Islet precursor cell (in vitro differentiated cells): Measurements from ENCODE around the gene ROR1.

ENCODE experiments used
- DNase-seq: peaks from one replicate; pipeline ENCODE4 v3.0.0-alpha.2; 2018

The ROR1 gene

DNA sequence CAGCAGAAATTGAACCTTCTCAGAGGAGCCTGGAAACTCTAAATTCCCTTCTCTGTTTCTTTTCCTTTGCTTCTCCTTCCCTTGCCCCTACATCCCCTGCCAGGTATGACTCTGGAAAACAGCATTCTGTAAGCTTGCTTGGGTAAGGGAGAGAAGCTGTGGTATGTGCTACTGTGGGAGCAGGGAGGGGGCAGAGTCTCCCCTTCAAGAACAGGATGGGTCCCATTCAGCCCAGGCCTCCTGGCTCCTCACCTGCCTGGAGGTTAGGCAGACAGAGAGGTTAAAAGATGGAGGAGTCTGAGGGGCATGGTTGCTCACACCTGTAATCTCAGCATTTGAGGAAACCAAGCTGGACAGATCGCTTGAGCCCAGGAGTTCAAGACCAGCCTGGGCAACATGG, 389.0 kb downstream of the ROR1 start:
- DNase-seq, result no peak

DNA sequence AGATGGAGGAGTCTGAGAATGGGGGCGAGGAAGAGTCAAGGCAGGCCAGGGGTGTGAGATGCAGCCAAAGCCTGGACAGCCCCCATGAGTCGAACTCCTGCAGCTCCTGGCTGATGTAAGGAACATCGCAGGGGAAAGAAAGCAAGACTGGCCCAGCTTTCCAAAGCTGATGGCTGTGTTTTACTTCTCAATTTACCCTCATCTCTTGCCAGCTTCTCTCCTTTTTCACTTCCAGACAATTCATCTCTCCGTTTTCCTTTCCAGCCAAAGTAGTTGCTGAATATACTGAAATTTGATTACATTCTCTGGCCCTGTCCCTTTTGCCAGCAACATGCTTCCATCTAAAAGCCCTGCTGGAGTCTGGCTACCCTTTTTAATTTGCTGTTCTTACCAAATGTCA, 389.6 kb downstream of the ROR1 start:
- no peak for DNase-seq

DNA sequence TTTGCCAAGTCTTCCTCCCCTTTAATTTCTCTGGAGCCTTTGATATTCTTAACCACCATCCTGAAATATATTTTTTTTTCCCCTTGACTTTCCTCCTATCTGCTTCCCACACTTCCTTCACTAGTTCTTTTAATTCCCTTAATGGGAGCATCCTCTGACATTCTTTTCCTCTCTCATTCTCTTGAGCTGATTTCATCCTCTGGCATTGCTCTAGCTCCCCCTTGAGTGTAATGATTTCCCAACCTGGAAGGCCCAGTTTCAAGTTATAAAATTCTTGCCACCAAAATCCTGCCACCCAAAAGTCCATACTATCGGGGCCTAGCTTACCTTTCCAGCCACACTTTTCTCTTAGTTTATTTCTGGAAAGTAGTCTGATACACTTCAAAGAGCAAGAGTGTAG, 390.2 kb downstream of the ROR1 start:
- DNase-seq, result no peak

DNA sequence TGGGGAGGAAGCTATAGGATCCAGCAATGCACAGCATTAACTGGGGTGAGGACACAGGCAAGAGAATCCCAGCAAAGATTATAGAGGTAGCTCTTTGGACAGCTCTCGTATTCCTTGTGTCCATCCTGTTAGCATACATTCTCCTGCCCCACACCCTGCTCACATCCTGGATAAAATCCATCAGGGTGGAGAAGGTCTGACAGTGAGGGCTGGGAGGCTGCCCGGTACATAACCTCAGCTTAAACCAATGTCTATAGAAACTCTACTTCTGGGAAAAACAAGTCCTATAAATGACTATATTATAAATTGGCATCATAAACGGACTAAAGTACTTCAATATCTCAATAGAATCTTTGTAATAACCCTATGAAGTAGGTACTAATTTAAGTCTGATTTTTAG, 392.8 kb downstream of the ROR1 start:
- no peak for DNase-seq

DNA sequence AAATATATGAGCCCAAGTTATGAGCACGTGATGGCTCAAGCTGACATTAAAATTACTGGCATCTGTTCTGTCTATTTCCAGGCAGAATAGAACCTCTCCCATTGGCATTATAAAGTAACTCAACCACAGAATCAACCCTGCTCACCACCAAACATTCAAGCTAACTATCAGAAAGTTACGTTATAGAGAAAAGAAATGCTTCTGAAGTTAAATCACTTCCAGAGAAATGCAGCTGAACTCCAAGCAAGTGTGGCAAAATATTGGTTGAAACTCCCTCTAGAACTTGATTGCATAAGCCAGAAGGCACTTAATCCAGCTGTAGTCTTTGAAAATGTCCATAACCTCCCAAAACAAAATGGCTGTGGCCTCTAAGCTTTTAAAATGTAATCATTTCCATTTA, 393.4 kb downstream of the ROR1 start:
- DNase-seq, result no peak

DNA sequence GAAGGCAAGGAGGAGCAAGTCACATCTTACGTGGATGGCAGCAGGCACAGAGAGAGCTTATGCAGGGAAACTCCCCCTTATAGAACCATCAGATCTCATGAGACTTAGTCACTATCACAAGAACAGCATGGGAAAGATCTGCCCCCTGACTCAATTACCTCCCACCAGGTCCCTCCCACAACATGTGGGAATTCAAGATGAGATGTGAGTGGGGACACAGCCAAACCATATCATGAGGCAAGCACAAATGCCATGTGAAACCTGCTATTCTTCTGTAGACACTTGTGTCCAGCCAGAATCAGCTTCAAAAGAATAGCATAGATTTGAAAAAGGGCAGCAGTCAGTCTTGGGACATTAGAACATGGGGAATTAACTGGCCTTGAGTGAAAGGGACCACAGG, 397.4 kb downstream of the ROR1 start:
- DNase-seq, result no peak

DNA sequence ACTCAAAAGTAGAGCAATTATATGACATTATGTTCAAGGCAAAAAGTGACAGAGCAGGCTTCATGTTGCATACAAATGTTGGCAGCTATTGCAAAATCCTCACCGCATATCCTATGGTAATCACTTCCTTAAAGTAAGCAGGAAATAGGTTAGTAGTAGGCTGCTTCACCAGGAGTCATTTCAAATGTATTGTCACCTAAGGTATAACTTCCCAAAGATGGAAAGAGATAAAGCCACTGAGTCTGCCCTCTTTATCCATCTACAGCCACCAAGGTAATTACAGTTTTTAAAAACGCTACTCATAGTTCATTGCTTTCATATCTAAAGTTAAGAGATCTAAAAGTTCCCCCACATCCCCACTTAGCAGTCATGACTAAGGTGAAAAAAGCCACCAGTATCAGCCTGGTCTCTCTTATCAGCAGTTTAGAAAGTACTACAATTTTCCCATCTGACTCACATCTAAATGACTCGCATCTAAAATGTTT, 398.0 kb downstream of the ROR1 start:
- no peak for DNase-seq

DNA sequence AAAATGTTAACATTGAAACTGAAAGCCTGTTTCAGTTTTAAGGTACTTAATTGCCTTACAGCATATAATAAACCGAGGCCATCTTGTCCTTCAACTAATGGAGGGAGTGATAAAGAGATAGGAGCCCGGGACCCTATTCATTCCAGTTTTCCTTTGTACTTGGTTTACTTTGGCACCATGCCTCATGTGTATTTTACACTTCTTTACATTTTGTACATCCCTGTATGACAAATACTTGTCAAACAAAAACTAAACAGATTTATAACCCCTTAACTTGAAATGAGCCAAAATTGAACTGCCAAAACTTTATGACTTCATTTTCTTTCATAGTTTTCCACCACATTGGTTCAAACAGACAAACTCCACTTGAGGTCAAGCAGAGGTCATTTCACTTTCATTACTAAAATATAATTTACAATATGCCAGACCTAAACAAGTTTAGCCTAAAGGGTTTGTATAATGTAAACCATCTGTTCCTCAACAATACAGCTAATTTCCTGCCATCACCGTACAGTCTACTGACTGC, 398.7 kb downstream of the ROR1 start:
- no peak for DNase-seq

DNA sequence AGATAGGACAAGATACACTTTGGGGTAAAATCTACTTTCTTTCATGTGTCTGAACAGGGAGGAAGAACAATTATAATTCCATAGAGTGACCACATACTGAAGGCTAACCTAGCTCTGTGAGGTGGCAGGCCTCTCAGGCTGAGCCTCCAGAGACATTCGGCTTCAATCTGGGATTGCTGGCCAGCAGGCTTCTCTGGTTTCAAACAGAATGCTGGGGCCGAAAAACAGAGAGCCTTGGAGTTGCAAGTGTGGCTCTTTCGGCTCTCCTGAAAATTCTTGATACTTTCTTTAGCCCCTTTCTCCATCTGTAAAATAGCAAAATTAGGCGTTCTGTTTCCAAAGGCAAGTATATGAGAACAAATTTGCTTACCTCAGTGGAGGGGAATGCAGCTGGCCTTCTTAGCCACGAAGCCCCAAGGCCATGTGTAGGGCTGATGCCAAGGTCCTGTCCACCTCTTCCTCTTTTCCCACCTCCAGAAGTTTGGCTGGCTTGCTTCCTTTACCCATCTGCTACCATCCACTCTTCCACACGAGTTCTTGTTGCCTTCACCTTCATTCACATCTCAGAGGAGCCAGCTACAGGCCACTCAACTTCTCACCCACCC, 399.6 kb downstream of the ROR1 start:
- DNase-seq, result peak; percentile 74

DNA sequence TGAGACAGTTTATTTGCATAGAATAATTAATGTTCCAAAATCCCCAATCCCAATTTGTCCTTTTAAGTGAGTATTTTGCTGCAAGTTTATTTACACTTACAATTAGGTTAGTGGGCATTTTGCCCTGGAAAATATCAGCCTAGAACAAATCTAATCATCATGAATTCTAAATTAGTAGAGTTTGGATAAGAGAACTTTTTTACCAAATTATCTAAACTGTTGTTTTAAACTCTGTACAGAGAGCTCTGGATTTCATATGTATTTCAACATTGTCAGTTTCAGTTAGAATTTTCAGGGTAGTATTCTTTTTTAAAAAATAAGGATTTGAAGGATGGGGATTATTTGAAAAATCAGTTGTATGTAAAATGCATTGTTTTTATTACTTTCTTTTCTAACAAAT, 401.8 kb downstream of the ROR1 start:
- DNase-seq, result no peak

DNA sequence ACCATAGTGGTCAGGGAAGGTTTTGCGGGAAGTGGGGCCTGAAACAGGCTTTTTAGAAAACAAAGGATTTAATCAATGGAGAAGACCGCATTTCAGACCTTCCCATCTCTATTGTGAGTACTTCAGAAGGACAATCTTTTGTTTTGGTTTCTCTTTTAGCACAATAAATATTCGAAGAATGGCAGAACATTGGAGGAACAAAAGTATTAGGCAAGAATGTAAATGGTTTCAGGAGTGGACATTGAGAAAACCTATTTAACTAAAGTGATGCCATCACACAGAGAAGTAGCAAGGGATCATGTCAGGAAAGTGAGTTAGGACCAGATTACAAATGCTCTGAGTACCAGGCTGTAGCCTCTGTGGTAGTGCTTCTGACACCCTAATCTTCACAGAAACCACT, 402.8 kb downstream of the ROR1 start:
- DNase-seq, result no peak

DNA sequence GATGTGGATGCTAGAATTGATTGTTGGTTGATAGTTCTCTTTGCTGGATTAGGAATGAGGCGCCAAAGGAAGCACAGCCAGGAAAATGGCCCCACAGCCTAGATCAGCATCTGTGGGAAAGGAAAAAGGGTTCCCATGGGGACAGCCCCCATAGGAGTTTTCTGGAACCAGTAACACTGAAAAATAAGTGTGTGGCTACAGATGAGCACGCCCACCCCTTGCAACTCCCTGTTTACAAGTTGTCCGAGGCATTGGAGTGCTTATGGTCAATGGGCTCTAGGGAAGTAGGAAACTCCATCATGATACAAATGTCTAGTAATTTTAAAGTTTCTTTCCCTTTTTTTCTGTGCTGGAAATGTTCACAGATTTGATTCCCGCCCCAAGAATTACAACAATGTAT, 405.8 kb downstream of the ROR1 start:
- DNase-seq, result no peak

DNA sequence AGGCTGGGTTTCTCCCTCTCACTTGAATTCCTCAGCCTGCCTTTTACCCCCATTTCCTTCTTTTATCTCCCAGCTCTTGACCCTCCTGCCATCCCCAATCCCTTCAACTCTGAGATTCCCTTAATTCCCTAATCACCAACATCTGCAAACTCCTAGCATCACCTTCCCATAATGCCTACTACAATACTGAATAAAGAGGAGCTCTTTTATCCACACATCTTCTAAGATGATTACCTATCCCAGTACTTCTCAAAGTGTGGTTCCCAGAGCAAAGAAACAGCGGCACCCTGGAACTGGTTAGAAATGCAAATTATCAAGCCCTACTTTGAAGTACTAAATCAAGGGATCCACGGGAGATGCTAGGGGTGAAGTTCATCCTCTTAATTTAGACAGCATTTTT, 408.4 kb downstream of the ROR1 start:
- DNase-seq, result no peak

DNA sequence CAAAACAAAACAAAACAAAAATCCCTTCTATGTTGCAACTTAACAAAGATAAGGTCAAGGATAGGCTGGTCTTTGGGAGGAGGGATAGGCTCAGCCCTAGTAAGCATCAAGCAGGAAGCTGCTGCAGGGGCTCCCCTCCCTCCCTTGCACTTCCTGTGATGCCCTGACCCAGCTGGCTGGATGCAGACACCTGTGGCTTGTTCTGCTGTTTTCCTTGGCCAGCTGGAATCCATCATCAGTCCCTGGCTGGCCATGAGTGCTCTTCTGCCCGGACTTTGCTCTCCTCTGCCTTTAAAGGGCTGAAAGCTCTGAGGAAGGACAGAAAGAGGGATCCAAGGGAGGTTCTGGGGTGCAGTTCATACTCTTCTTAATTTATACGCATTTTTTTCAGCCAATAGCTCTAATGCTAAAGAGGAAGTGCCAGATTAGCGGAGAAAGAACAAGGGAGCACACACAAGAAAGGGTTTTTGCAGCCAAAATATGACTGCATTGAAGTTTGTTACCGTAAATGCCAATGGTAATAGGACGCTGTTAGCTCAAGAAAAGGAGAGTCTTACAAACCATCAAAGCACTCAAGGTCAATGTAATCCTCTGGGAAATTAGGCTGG, 409.7 kb downstream of the ROR1 start:
- DNase-seq, result no peak

DNA sequence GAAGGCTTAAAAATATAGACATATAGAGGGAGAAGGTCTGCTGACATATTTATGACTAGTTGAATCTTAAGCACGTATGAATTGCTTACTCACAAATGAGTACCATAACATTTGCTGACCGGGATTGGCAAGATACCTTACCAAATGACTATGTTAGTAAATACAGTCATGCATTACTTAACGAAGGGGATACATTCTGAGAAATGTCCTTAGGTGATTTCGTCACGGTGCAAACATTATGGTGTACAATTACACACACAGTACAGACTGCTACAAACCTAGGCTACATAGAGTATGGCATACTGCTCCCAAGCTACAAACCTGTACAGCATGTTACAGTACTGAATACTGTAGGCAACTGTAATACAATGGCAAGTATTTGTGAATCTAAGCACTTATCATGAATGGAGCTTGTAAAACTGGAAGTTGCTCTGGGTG, 410.2 kb downstream of the ROR1 start:
- DNase-seq, result no peak

DNA sequence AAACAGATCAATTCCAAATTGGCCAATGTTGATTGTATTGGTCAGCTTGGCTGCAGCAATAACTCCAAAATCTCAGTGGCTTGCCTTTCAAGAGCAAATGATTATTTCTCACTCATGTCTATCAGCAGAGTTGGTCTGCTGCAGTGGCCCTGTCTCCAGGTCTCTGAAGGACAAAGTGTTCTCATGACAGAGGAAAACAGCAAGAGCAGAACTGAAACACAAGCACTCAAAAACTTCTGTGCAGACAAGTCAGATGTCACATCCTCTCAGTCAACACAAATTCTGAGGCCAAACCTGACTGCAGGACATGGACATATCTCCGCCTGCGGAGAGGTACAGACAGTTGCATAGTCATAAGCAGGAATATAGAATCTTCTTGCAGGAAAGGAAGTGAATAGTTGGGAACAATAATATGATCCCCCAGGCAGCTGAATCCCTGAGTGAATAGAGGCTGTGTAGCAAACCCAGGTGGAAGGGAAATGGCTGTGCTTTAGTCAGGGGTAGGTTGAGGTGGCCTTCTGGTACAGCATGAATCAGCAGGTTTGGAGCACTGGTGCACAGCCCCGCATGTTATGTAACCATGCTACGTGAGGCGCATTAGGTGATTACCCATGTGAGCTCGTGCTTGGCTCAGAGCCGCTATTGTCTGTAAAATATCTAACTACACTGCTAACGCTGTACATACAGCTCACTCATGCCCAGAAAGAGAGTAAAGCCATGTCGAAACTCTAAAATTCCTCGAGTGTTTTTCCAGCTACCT, 412.5 kb downstream of the ROR1 start:
- no peak for DNase-seq

DNA sequence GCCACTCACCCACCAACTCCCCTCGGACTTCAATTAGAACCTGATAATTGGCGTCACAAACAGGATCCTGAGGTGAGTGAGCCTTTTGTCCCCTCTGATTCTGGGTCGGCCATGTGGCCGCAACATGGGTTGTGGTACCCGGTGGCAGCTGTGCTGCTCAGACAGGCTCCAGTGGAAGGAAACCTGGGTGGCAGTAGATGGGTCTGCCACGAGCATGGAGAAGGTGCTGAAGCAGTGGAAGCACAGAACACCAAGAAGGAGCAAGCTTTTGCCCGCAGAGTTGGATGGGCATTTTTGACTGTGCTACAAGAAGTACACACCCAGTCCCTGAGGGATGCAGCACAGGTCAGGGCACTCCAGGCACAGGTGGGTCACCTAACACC, 413.1 kb downstream of the ROR1 start:
- DNase-seq, result no peak

DNA sequence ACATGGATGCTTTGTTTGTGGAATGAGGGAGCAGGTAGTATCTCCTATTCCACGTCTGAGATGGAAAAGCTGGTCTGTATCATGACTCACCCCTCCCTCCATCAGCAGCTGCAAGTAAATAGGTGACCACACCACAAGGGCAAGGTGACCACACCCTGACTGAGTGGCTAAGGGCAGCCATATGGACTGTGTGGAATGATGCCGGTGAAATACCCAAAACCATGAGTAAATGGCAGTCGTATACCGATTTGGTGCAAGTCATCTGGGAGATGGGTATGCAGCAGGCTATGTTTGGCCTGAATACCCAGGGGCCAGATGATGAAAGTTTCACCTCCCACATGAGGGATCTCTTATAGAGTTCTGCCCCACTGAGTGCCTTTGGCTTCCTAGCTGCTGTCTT, 413.8 kb downstream of the ROR1 start:
- no peak for DNase-seq

DNA sequence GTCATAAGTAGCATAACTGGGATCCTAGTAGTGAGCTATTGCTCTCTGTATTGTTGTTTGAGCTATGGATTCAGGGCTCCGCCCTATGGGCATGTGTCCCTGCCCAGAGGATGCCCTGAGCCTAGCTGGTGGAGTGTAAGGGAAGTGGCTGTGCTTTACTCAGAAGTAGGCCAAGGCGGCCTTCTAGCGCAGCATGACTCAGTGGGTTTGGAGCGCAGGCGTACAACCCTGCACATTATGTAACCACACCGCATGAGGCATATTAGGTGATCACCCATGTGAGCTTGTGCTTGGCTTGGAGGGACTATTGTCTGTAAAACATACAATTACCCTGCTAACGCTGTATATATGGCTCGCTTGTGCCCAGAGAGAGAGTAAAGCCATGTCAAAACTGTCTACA, 418.5 kb downstream of the ROR1 start:
- no peak for DNase-seq

DNA sequence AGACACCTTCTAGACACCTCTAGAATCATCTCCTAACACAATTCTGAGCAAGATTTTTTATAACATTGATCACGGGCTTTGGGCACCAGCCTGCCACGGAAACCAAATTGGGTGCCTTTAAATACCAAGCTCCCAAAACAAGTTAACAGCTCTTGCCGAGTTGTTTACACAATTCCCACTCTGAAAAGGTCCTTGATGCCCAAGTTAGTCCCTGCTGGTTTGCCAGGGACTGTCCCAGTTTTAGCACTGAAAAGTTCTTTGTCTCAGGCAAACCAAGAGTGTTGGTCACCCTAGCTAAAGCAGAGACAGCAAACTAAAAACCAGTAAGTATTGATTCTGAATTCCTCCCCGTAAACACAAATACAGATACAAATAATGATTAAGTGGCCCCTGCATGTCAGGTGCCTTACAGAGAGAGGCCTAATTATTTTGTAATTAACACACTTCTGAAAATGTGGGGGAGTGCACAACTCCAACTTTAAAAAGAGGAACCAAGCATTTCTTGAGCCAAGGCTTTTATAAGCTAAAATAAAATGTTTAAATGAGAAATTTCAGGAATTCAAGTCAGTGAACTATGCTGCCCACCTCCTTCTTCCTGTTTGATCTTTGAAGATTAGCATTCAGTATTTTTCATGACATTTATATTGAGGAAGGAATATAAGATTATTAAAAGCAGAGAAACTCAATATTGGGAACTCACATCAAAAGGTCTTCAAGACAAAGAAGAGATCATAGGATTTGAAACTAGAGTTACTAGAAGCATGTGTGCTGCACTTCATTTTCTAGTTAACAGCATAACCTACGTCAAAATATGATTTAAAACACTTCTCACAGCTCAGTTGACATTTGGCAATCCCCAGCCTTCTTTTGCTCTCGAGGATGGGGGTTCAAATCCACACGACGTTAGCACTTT, 420.6 kb downstream of the ROR1 start:
- DNase-seq, result no peak

DNA sequence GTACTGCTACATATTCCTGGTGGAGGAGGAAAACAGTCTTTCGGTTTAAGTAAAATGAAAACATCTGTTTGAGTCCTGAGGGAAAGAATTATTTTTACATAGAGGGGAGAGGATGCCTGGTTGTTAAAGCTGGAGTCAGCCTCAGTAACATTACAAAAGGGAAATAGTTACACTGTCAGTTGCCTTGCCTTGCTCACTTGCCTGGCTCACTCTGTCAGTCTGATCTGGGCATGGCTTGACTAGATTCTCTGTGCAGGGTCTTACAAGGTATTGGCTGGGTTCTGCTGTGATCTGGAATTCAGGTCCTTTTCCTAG, 421.2 kb downstream of the ROR1 start:
- DNase-seq, result no peak

DNA sequence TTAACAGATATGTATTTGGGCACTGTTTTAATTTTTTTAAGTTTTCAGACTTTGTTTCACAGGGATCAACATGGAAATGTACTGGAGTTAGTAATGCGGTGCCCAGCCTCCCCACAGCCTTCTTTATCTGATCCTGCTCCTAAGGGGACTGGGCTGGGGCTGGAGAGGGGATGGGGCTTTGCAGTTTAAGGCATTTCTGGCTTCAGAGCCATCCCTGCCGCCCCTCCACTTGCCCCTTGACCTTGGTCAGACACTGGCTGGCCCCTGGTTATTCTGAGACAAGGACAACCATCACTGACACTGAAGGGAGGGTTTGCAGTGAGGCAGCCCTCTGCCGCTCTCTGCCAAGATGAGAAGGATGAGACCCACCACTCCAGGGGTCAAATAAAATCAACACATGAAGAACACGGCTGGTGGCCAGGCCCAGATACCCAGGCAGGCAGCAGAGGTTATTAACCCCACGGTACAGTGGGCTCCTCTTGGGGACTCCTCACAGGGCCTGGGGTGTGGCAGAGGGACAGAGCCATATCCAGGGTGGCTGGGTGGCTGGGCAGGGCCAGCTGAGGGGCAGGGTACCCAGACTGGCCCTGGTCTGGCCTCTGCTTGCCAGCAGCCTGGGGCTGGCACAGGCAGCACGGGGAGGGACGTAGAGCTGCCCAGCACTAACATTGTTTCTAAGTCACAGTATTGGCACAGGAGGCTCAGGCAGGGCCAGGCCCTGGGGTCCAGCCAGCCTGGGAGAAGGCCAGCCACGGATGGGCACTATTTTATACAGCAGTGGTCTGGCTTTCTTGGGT, 422.5 kb downstream of the ROR1 start:
- no peak for DNase-seq
